NCI-H2171 treated with DMSO at 0.1 percent for 48 hours (cell line): ENCODE data around the gene STK11.

Experiments
- DNase-seq: peaks from one replicate; lab custom pipeline; 2025; lab: John Stamatoyannopoulos, UW

The STK11 gene

DNA sequence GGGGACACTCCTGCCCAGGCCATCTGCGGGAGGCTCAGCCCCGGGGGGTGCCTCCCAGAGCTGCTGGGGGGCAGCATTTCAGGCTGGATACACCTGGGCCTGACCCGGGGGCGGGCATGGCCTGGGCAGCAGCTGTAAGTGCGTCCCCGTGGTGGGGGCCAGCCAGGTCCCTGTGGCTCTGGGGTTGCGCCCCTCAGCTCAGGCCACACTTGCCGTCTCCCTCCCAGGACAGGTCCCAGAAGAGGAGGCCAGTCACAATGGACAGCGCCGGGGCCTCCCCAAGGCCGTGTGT is 20.6 kb downstream of the STK11 start:
- no peak for DNase-seq

DNA sequence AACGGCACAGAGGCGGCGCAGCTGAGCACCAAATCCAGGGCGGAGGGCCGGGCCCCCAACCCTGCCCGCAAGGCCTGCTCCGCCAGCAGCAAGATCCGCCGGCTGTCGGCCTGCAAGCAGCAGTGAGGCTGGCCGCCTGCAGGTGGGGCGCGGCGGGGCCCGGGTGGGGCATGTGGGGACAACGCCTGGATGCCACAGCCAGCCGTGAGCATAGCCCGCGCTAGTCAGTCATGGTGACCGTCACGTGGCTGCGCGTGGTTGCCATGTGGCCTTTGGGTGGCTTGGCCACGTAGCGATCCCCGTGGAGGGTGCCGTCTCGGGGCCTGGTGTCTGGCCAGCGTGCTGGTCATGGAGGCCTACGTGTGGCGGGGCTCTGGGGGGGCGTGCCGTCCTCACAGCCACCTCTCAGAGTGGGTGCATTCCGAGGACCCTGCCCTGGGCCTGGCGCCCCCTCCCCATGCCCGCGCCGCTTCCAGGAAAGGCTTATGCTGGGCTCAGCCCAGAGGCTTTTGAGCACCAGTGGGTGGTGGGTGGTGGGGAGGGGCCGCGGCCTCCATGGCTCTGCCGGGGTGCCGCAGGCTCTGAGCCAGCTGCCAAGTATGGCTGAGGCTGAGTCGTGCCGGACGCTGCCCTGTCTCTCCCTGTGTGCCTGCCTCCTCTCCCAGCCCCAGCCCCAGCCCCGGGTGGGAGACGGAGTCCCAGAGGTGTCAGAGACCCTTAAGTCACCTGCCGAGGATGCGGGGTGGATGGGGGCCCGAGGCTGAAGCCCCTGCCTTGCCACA is 21.1 kb downstream of the STK11 start:
- no peak for DNase-seq

GRCh38 chr19:1227304-1228054 is 21.9 kb downstream of the STK11 start:
- no peak for DNase-seq

DNA sequence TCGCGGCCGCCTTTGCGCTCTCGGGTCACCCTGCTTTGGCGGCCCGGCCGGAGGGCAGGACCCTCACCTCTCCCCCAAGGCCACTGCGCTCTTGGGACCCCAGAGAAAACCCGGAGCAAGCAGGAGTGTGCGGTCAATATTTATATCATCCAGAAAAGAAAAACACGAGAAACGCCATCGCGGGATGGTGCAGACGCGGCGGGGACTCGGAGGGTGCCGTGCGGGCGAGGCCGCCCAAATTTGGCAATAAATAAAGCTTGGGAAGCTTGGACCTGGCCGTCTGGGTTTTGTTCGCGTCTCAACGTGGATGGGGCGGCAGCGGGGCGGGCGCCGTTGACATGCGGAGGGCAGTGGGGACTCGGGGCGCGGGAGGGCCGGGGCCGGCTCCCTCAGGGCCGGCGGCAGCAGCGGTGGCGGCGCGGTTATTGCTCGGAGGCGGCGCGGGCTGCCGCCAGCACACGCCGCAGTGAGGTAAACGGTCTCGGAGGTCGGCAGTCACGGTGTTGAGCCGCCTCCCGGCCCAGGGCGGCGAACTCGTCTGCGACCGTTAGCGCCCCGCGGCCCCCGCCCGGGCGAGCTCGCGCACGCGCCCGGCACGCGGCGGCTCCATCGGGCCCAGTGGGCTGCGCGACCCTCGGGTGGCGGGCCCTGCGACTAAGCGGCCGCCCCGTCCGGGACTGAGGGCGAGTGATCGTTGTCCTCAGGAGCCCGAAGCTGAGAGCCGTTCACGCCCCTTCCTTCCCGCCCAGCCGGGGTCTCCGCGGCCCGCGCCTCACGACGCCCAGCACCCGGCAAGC is 22.8 kb downstream of the STK11 start:
- no peak for DNase-seq

GRCh38 chr19:1229056-1229923 is 23.7 kb downstream of the STK11 start:
- no peak for DNase-seq

DNA sequence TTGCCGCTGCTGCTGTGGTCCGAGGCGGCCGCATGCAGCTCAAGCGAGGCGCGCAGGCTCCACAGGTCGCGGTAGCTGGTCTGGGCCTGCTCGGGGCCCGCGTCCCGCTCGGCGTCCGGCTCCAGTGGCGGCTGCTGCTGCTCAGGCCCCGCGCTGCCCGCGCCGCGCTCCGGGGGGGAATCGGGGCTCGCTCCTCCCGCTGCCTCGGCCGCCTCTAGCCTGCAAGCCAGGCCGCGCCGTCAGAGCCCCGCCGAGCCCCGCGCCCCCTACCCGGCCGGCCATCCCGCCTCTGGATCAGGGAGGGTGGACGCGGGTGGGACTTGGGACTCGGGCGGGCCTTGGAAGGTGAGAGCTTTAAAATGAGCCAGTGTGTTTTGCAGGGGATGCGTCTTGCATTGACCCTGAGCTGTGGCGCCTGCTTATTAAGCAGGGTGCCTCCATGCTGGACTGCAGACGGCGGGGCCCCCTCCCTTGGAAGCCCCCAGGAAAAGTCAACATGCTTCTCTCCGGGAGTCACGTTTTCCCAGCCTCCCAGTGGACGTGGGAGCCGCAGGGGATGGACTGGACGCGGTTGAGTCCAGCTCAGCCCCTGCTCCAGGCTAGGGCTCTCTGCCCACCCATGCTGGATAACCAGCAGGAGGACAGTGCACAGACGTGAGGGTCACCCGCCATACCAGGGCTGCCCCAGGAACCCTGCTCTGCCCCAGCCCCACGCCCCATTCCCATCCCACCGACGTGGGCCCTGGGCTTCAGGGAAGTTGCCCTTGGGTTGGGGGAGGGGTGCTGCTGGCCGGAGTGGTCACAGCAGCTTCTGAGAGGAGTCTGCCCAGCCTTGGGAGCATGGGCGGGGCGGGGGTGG is 24.6 kb downstream of the STK11 start:
- no peak for DNase-seq

DNA sequence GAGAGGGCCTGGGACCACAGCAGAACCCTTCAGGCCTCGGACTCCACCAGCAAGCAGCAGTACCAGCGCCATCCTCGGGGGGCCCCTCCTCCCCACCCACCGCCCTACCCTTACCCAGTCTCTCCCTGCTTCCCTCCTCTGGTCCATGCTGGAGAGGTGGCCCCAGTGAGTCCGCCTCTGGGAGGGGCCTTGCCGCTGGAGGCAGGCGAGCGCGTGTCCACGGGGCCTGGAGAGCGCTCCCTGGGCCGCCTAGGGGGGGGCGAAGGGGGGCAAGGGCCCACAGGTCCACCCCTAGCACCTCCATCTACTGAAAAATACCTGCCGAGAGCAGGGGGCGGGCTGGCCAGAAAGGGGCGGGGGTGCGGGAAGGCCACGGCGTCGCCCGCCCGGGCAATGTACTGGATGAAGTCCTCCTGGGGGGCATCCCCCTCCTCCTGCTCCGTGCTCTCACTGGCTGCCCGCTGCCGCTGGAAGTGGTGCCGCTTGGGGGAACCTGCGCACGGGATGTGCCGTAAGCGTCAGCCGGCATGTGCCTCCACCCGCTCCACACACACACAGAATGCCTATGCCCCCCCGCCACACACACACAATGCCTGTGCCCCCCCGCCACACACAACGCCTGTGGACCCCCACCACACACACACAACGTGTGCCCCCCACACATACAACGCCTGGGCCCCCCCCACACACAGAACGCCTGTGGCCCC is 25.4 kb downstream of the STK11 start:
- no peak for DNase-seq

GRCh38 chr19:1231729-1232637 is 26.4 kb downstream of the STK11 start:
- no peak for DNase-seq

DNA sequence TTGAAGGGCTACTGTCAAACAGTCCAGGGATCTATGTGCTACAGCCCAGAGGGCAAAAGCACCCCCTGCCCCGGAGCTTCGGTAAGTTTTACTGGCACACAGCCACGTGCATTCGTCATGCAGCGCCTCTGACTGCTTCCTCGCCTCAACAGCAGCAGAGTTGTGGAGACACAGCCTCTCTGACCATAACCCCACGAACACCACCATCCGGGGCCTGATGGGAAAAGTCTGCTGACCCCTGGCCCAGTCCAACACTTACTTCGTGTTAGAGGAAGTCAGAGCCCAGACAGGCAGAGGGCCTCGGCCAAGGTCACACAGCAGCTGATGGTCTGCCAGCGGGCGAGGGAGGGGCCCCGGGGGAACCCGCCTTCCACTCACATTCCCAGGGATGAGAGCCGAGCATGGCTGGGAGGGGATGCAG is 27.1 kb downstream of the STK11 start:
- DNase-seq, result no peak

DNA sequence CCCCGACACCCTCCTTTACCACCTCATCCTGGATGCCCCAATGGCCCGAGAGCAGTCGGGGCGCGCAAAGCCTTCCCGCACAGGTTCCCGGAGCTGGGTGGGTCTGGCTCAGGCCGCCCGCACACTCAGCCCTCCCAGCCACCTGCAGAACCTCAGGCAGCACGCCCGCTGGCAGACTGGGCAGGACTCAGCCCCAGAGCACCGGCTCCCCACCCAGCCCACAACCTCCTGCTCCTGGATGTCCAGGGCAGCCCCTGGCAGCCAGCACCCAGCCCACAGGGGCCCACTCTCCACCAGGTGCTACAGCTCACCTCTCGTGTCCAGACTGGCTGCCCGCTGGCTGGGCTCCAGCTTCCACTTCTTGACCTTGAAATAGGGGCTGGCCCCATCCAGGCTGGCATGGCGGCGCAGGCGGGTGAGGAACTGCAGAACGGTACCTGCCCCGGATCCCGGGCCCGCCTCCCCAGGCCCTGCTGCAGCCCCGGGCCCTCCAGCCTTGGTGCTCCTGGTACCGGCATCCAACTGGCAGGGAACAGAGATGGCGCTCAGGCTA is 27.6 kb downstream of the STK11 start:
- no peak for DNase-seq

GRCh38 chr19:1234051-1234954 is 28.7 kb downstream of the STK11 start:
- no peak for DNase-seq

- DNase-seq, result no peak
Observed at GRCh38 chr19:1234955-1235380, 29.4 kb downstream of the STK11 start.

DNA sequence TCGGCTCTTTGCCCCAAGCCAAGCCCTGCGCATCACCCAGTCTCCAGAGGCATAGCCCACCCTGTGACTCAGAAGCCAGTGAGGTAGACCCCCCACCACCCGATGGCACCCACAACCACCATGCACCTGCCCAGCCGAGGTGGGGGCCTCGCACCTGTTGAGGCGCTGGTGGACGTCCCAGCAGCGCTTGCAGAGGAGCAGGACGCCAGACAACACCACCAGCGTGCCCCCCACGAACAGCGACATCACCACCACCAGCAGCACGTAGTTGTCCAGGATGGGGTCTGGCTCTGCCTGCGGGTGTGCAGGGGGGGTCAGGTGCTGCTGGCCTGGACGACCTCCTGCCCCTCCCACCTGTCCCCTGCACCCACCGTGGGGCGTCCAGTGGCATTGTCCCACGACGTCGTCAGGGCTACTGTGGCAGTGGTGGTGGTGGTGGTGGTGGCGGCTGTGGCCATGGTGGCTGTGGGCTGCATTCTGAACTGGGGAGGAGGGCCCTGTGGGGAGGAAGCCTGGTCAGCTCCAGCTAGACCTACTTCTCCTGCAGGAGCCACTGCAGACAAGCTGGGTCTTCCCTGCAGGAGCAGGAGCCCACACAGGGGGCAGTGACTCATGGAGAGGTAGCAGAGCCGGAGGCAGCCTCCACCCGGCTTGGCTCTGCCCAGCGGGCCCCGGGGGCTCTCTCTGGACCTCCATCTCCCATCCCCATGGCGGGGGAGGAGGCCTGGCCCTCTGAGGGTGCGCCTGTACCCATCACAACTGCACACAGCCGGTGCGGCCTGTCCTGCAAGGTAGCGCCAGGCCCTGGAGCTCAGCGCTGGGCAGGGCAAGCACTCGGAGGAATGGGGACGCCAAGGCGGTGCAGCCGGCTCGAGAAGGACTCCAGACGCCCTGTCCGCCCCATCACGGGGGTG is 30.3 kb downstream of the STK11 start:
- no peak for DNase-seq

DNA sequence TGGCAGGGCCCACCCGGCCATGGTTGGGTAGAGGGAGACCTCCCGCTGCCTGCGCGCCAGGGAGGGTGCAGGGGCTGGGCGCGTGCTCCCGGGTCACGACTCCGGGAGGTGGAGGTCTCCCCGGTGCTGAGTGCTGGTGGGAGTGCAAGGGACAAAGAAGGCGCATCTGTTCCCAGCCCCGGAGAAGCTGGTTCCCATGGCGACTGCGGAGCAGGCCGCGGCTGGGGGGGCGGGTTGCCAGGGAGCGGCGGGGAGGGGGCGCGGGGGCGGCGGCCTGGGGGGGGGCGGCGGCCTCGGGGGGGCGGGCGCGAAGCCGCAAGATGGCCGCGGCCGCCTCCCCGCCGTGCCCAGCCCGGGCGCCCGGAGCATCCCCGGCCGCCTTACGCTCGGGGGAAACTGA is 31.0 kb downstream of the STK11 start:
- DNase-seq, result peak; percentile 36

GRCh38 chr19:1237027-1237659 is 31.6 kb downstream of the STK11 start:
- DNase-seq, result no peak

DNA sequence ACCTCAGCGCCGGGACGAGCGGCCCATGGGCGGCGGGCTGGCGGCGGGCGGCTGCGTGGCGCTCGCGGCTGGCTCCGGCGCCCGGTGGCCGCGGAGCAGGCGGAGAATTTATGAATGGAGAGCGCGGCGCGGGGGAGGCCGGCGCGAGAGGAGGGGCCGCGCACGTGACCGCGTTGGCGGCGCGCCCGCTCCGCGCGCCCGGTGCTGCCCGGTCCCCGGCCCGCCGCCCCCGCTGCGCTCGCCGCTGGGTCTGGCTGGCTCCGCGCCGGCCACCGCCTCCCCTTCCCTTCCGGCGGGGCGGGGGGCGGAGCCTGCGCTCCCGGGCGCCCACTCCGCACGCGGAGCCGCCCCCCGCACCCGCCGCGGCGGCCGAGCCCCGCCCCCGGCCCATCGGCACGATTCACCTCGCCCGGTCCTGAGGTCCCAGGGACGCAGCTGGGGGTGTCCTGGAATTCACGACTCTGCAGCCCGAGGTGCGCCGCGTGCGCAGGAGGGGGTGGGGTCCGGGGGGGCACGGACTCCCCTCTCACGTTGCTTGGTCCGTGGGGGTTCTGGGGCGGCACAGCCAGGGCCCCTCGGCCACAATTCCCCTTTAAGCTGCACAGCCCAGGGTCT is 32.3 kb downstream of the STK11 start, which contains the start of gene CBARP:
Gene CBARP (minus strand): TSS at position 252 of the 615 bp plus-strand sequence. CDS start 1,905 bp downstream, outside the sequence.
- no peak for DNase-seq
